Activated T-helper 17 cell treated with anti-CD3 and anti-CD28 coated beads, Interleukin-2, amount 50 U/mL, for 72 hours (primary cell): ENCODE results near the gene SRRM3. TPM values are rescaled to one million over a fixed set of nuclear protein-coding genes. Genes with fewer than 3 reads are reported as not detected.
"Not testable (repeated sequence)": the region's sequence is repeated elsewhere in the genome, so short reads cannot be mapped to it uniquely, and the experiment has no call there.

Experiments
- ATAC-seq: fragments of 150-1000 bp; cut with Tn5 transposase; replicated peaks from 2 replicates; pipeline ENCODE4 v1.10.0; 2021; ENCODE audit warnings: mild to moderate bottlenecking, moderate library complexity
- H3K27ac Mint-ChIP-seq: one replicate; pipeline ENCODE4 v1.8.0; 2022; ENCODE audit warnings: mixed read lengths
- H3K27me3 Mint-ChIP-seq: one replicate; pipeline ENCODE4 v1.8.0; 2022; ENCODE audit warnings: mixed read lengths
- H3K36me3 Mint-ChIP-seq: one replicate; pipeline ENCODE4 v1.8.0; 2022; ENCODE audit warnings: low read depth, mild to moderate bottlenecking, mixed read lengths
- H3K4me1 Mint-ChIP-seq: one replicate; pipeline ENCODE4 v1.8.0; 2022; ENCODE audit warnings: mixed read lengths
- H3K4me3 Mint-ChIP-seq: one replicate; pipeline ENCODE4 v1.8.0; 2022; ENCODE audit warnings: mild to moderate bottlenecking, mixed read lengths
- H3K9me3 Mint-ChIP-seq: one replicate; pipeline ENCODE4 v1.8.0; 2022; ENCODE audit warnings: mixed read lengths
- total RNA-seq, 2 donors: library from RNA; stranded (reverse); gene quantifications; one replicate each; pipeline ENCODE4 v1.2.3, GENCODE V29; 2022

The SRRM3 gene
- total RNA-seq, 2 donors from 2014 or later: 0.26 TPM; not detected in 1

- H3K4me3 Mint-ChIP-seq: no peak overlapping the region
- no peak overlapping the region for H3K27ac Mint-ChIP-seq
- no peak for ATAC-seq
- peaks cover 24% of the 10 kb centered on the region for H3K27me3 Mint-ChIP-seq
- no peaks in the 10 kb centered on the region for H3K9me3 Mint-ChIP-seq
- H3K4me1 Mint-ChIP-seq: no peaks in the 10 kb centered on the region
- no peaks in the 10 kb centered on the region for H3K36me3 Mint-ChIP-seq
These were observed 7.6 kb downstream of the SRRM3 start for GRCh38 chr7:76209310-76209709.

- H3K4me3 Mint-ChIP-seq: no peak overlapping the region
- no peak for ATAC-seq
- H3K27me3 Mint-ChIP-seq: peaks cover 11% of the 10 kb centered on the region
- H3K36me3 Mint-ChIP-seq: no peaks in the 10 kb centered on the region
- H3K9me3 Mint-ChIP-seq: no peaks in the 10 kb centered on the region
- no peak overlapping the region for H3K27ac Mint-ChIP-seq
- no peaks in the 10 kb centered on the region for H3K4me1 Mint-ChIP-seq
These were observed 9.5 kb downstream of the SRRM3 start for GRCh38 chr7:76211216-76211615.

DNA sequence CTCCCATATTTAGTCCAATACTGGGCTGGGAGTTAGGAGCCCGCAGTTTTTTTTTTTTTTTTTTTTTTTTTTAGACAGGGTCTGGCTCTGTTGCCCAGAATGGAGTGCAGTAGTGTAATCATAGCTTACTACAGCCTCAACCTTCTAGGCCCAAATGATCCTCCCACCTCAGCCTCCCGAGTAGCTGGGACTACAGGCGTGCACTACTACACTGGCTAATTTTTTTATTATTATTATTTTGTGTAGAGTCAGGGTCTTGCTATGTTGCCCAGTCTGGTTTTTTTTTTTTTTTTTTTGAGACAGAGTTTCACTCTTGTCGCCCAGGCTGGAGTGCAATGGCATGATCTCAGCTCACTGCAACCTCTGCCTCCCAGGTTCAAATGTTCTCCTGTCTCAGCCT lies 13.7 kb downstream of the SRRM3 start:
- H3K9me3 Mint-ChIP-seq, H3K27ac Mint-ChIP-seq, H3K4me1 Mint-ChIP-seq, ATAC-seq, H3K4me3 Mint-ChIP-seq, H3K36me3 Mint-ChIP-seq: not testable (repeated sequence)
- peaks cover 15% of the 10 kb centered on the region for H3K27me3 Mint-ChIP-seq

GRCh38 chr7:76216381-76217082 lies 14.8 kb downstream of the SRRM3 start:
- Mint-ChIP-seq H3K27ac (no peak overlapping the region), H3K9me3 (no peaks in the 10 kb centered on the region), H3K4me3 (no peak overlapping the region), H3K27me3 (peaks cover 14% of the 10 kb centered on the region), H3K36me3 (no peaks in the 10 kb centered on the region), H3K4me1 (no peaks in the 10 kb centered on the region)
- ATAC-seq: no peak

GRCh38 chr7:76217942-76218566 lies 16.4 kb downstream of the SRRM3 start:
- Mint-ChIP-seq H3K36me3 (no peaks in the 10 kb centered on the region), H3K4me3 (no peak overlapping the region), H3K27ac (no peak overlapping the region), H3K4me1 (no peaks in the 10 kb centered on the region), H3K9me3 (no peaks in the 10 kb centered on the region), H3K27me3 (peaks cover 23% of the 10 kb centered on the region)
- no peak for ATAC-seq

DNA sequence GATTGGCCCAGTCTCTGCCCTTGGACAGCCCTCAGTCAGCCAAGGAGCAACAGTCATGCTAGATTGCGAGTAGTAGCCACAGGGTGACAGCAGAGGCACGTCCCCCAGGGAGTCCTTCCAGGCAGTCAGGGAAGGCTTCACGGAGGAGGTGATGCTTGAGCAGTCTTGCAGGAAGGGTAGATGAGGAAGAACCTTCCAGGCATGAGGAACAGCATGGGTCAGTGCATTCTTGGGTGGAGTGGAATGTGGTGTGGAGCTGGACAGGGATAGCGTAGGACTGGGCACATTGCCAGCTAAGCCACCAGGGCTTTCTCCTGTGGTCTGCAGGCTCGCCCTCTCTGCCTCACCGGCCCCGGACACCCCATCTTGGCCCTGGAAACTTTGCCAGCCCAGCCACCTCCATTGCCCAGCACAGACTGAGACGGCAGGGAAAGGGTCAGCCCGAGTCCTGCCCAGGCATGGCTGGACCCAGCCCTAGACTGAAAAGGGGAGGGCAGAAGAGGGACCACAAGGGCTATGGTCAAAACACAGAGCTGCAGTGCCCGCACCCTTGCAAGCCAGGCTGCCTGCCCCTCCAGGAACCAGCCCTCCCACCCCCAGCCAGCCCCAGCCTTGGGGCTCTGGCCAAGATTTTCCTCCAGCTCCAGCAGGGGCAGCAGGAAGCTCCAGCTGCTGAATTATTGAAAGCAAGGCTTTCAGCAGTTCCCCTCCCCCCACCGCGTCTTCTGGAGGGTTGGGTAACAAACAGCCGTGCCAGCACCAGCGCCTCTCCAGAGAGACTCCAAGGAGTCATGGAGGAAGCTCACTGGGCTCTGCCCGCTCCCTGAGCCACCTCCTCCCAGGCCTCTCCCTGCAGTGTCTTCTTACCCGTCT lies 18.7 kb downstream of the SRRM3 start:
- Mint-ChIP-seq H3K27ac (no peak overlapping the region), H3K36me3 (no peaks in the 10 kb centered on the region), H3K4me1 (no peaks in the 10 kb centered on the region), H3K4me3 (no peak overlapping the region), H3K9me3 (no peaks in the 10 kb centered on the region), H3K27me3 (peaks cover 33% of the 10 kb centered on the region)
- ATAC-seq: no peak

- H3K4me3 Mint-ChIP-seq: no peak overlapping the region
- H3K27me3 Mint-ChIP-seq: peaks cover 36% of the 10 kb centered on the region
- no peaks in the 10 kb centered on the region for H3K36me3 Mint-ChIP-seq
- no peak overlapping the region for H3K27ac Mint-ChIP-seq
- no peaks in the 10 kb centered on the region for H3K9me3 Mint-ChIP-seq
- no peaks in the 10 kb centered on the region for H3K4me1 Mint-ChIP-seq
- ATAC-seq: no peak
These were observed 20.6 kb downstream of the SRRM3 start for GRCh38 chr7:76222333-76222732.

GRCh38 chr7:76222839-76223238 lies 21.1 kb downstream of the SRRM3 start:
- H3K27me3 Mint-ChIP-seq: peaks cover 39% of the 10 kb centered on the region
- H3K27ac Mint-ChIP-seq: no peak overlapping the region

GRCh38 chr7:76223286-76223972 lies 21.7 kb downstream of the SRRM3 start:
- no peak overlapping the region for H3K4me3 Mint-ChIP-seq
- no peak for ATAC-seq
- no peaks in the 10 kb centered on the region for H3K36me3 Mint-ChIP-seq
- no peaks in the 10 kb centered on the region for H3K4me1 Mint-ChIP-seq
- peaks cover 39% of the 10 kb centered on the region for H3K27me3 Mint-ChIP-seq
- H3K27ac Mint-ChIP-seq: no peak overlapping the region
- no peaks in the 10 kb centered on the region for H3K9me3 Mint-ChIP-seq

More at GRCh38 chr7:76222839-76223238, 21.1 kb downstream of the SRRM3 start:
- Mint-ChIP-seq H3K4me1 (no peaks in the 10 kb centered on the region), H3K9me3 (no peaks in the 10 kb centered on the region), H3K4me3 (no peak overlapping the region), H3K36me3 (no peaks in the 10 kb centered on the region)
- ATAC-seq: no peak

DNA sequence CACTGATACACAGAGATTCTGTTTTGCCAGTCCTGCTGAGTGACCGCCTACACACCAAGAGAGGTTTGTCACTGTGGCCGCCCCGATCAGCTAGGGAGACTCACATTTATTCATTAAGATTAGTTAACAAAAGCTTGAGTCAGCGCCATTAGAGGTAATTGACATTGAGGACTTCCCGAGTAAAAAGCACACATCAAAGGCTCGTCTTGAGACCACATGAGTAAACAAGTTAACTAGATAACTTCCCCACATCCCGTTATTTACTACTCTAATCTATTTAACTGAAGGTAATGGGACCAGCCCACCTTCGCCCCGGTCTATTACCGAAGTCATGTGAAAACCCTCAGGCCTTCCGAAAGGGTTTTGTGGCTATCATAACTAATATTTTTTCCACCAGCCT lies 23.0 kb downstream of the SRRM3 start:
- no peaks in the 10 kb centered on the region for H3K36me3 Mint-ChIP-seq
- no peaks in the 10 kb centered on the region for H3K4me1 Mint-ChIP-seq
- H3K27me3 Mint-ChIP-seq: peaks cover 40% of the 10 kb centered on the region
- H3K9me3 Mint-ChIP-seq: no peaks in the 10 kb centered on the region
- H3K27ac Mint-ChIP-seq: no peak overlapping the region
- ATAC-seq: no peak
- no peak overlapping the region for H3K4me3 Mint-ChIP-seq

GRCh38 chr7:76225379-76225778 lies 23.7 kb downstream of the SRRM3 start:
- H3K4me3 Mint-ChIP-seq: no peak overlapping the region
- H3K36me3 Mint-ChIP-seq: no peaks in the 10 kb centered on the region
- peaks cover 42% of the 10 kb centered on the region for H3K27me3 Mint-ChIP-seq
- H3K9me3 Mint-ChIP-seq: no peaks in the 10 kb centered on the region
- no peaks in the 10 kb centered on the region for H3K4me1 Mint-ChIP-seq
- H3K27ac Mint-ChIP-seq: no peak overlapping the region
- no peak for ATAC-seq

- Mint-ChIP-seq H3K9me3 (no peaks in the 10 kb centered on the region), H3K27me3 (peaks cover 44% of the 10 kb centered on the region), H3K36me3 (no peaks in the 10 kb centered on the region), H3K4me1 (no peaks in the 10 kb centered on the region), H3K27ac (no peak overlapping the region), H3K4me3 (no peak overlapping the region)
- ATAC-seq: no peak
These were observed 24.3 kb downstream of the SRRM3 start for GRCh38 chr7:76225951-76226350.

GRCh38 chr7:76226878-76227423 lies 25.3 kb downstream of the SRRM3 start:
- not testable (repeated sequence) for H3K27ac Mint-ChIP-seq, H3K9me3 Mint-ChIP-seq, H3K4me3 Mint-ChIP-seq, H3K4me1 Mint-ChIP-seq, H3K36me3 Mint-ChIP-seq, ATAC-seq
- peaks cover 46% of the 10 kb centered on the region for H3K27me3 Mint-ChIP-seq

DNA sequence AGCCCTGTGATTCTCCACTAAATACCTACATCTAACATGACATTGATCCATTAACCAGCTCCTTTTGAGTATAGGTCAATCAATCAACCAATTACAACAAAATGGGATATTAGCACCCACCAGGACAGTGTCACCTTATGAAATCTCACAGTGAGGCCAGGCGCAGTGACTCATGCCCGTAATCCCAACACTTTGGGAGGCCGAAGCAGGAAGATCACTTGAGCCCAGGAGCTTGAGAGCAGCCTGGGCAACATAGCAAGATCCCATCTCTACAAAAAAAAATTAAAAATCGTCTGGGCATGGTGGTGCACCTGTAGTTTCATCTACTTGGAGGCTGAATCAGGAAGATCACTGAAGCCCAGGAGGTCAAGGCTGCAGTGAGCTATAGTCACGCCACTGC lies 28.5 kb downstream of the SRRM3 start:
- no peaks in the 10 kb centered on the region for H3K36me3 Mint-ChIP-seq
- H3K4me1 Mint-ChIP-seq: peaks cover 4% of the 10 kb centered on the region
- peaks cover 50% of the 10 kb centered on the region for H3K27me3 Mint-ChIP-seq
- no peak overlapping the region for H3K4me3 Mint-ChIP-seq
- H3K27ac Mint-ChIP-seq: no peak overlapping the region
- H3K9me3 Mint-ChIP-seq: no peaks in the 10 kb centered on the region
- no peak for ATAC-seq
